ENCODE data around the gene CES2.

DNA sequence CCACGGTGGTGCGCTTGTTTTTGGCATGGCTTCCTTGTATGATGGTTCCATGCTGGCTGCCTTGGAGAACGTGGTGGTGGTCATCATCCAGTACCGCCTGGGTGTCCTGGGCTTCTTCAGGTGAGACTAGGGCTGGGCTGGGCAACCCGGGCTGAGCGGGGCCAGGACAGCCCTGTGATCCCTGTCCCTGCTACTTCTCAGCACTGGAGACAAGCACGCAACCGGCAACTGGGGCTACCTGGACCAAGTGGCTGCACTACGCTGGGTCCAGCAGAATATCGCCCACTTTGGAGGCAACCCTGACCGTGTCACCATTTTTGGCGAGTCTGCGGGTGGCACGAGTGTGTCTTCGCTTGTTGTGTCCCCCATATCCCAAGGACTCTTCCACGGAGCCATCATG, 4.9 kb downstream of the CES2 start:
- TF ChIP-seq, protein P1, sequence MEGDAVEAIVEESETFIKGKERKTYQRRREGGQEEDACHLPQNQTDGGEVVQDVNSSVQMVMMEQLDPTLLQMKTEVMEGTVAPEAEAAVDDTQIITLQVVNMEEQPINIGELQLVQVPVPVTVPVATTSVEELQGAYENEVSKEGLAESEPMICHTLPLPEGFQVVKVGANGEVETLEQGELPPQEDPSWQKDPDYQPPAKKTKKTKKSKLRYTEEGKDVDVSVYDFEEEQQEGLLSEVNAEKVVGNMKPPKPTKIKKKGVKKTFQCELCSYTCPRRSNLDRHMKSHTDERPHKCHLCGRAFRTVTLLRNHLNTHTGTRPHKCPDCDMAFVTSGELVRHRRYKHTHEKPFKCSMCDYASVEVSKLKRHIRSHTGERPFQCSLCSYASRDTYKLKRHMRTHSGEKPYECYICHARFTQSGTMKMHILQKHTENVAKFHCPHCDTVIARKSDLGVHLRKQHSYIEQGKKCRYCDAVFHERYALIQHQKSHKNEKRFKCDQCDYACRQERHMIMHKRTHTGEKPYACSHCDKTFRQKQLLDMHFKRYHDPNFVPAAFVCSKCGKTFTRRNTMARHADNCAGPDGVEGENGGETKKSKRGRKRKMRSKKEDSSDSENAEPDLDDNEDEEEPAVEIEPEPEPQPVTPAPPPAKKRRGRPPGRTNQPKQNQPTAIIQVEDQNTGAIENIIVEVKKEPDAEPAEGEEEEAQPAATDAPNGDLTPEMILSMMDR (IDR thresholded peaks at IDR 0.05; ENCODE audit: low read length): no peak
- TF ChIP-seq EZH2 (optimal IDR thresholded peaks at IDR 0.05; ENCODE audit: low read depth, low read length) (no peak), EZH2phosphoT487 (IDR thresholded peaks at IDR 0.05; ENCODE audit: low read length) (no peak)

All from MM.1S (cell line).